Measurements from ENCODE around the gene SUSD3.
"Not testable (repeated sequence)": the region's sequence is repeated elsewhere in the genome, so short reads cannot be mapped to it uniquely, and the experiment has no call there.

Gene SUSD3

GRCh38 chr9:93114984-93115335 is 56.5 kb downstream of the SUSD3 start:
- no peak for DNase-seq (ENCODE audit: low read depth)
- no peak overlapping the region for H3K4me3 ChIP-seq (ENCODE audit: low read depth, low read length)
- no peak for TF ChIP-seq CTCF (IDR thresholded peaks at IDR 0.05; ENCODE audit: insufficient read depth, low read depth, low read length, missing control alignments)

- TF ChIP-seq CTCF (IDR thresholded peaks at IDR 0.05; ENCODE audit: insufficient read depth, low read depth, low read length, missing control alignments): no peak
- H3K4me3 ChIP-seq (ENCODE audit: low read depth, low read length): no peak overlapping the region
- no peak for DNase-seq (ENCODE audit: low read depth)
Observed at GRCh38 chr9:93115486-93116071, 57.1 kb downstream of the SUSD3 start.

GRCh38 chr9:93116072-93116961 is 57.8 kb downstream of the SUSD3 start:
- TF ChIP-seq CTCF (IDR thresholded peaks at IDR 0.05; ENCODE audit: insufficient read depth, low read depth, low read length, missing control alignments): no peak
- no peak for DNase-seq (ENCODE audit: low read depth)
- H3K4me3 ChIP-seq (ENCODE audit: low read depth, low read length): no peak overlapping the region

GRCh38 chr9:93117521-93117920 is 59.0 kb downstream of the SUSD3 start:
- DNase-seq (ENCODE audit: low read depth); H3K4me3 ChIP-seq (ENCODE audit: low read depth, low read length): not testable (repeated sequence)

- no peak overlapping the region for H3K4me3 ChIP-seq (ENCODE audit: low read depth, low read length)
- no peak for TF ChIP-seq CTCF (IDR thresholded peaks at IDR 0.05; ENCODE audit: insufficient read depth, low read depth, low read length, missing control alignments)
- no peak for DNase-seq (ENCODE audit: low read depth)
Observed at GRCh38 chr9:93117924-93118862, 59.7 kb downstream of the SUSD3 start.

- DNase-seq (ENCODE audit: low read depth): no peak
- no peak overlapping the region for H3K4me3 ChIP-seq (ENCODE audit: low read depth, low read length)
- no peak for TF ChIP-seq CTCF (IDR thresholded peaks at IDR 0.05; ENCODE audit: insufficient read depth, low read depth, low read length, missing control alignments)
Observed at GRCh38 chr9:93118863-93119702, 60.6 kb downstream of the SUSD3 start.

All from GM12865 (cell line).